HFF-Myc (cell line): ENCODE data around the gene ASTN1.
A peak's percentile ranks its signal among the peaks of the same experiment; 100 is the strongest.

ENCODE experiments used
- DNase-seq: peaks from one replicate; pipeline ENCODE4 v3.0.0-alpha.2; 2011; ENCODE audit warnings: low read depth; ENCODE audit errors: extremely low read depth
- H3K4me3 ChIP-seq: replicated peaks from 2 replicates; pipeline ENCODE4 v1.5.1; 2011; ENCODE audit warnings: low read depth, mild to moderate bottlenecking, control low read depth, low read length
- TF ChIP-seq, protein P1 (sequence below): IDR thresholded peaks from 2 replicates; pipeline ENCODE4 v1.5.1; 2012; ENCODE audit warnings: mild to moderate bottlenecking, low read depth, low read length, control low read depth; ENCODE audit errors: missing control alignments

Gene ASTN1

GRCh38 chr1:177200290-177200689 lies 35.8 kb upstream of the ASTN1 start:
- H3K4me3 ChIP-seq, result no peak overlapping the region
- TF ChIP-seq, protein P1, sequence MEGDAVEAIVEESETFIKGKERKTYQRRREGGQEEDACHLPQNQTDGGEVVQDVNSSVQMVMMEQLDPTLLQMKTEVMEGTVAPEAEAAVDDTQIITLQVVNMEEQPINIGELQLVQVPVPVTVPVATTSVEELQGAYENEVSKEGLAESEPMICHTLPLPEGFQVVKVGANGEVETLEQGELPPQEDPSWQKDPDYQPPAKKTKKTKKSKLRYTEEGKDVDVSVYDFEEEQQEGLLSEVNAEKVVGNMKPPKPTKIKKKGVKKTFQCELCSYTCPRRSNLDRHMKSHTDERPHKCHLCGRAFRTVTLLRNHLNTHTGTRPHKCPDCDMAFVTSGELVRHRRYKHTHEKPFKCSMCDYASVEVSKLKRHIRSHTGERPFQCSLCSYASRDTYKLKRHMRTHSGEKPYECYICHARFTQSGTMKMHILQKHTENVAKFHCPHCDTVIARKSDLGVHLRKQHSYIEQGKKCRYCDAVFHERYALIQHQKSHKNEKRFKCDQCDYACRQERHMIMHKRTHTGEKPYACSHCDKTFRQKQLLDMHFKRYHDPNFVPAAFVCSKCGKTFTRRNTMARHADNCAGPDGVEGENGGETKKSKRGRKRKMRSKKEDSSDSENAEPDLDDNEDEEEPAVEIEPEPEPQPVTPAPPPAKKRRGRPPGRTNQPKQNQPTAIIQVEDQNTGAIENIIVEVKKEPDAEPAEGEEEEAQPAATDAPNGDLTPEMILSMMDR, result no peak
- no peak for DNase-seq

DNA sequence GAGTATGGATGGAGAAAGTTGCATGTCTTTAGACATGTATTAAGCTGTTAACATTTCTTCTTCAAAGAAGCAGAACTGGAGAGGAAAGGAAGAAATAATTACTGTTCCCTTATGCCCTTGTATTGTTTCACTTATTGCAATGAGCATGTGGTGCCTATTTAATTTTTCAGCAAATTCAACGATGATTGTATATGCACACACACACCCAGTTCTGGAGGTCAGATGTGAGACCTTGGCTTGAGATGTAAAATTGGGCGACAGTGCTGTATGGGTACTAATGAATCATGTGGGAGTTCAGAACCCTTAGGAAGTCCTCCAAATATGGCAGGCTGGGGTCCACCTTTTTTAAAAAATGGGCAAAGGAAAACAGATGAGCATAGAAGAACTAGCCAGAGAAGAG lies 33.7 kb upstream of the ASTN1 start:
- no peak for DNase-seq
- no peak overlapping the region for H3K4me3 ChIP-seq
- TF ChIP-seq, protein P1, result no peak

GRCh38 chr1:177190308-177190970 lies 25.9 kb upstream of the ASTN1 start:
- TF ChIP-seq, protein P1, result no peak
- H3K4me3 ChIP-seq, result no peak overlapping the region
- DNase-seq, result no peak

GRCh38 chr1:177186639-177187038 lies 22.1 kb upstream of the ASTN1 start:
- DNase-seq, result no peak
- H3K4me3 ChIP-seq, result no peak overlapping the region
- TF ChIP-seq, protein P1, result no peak

DNA sequence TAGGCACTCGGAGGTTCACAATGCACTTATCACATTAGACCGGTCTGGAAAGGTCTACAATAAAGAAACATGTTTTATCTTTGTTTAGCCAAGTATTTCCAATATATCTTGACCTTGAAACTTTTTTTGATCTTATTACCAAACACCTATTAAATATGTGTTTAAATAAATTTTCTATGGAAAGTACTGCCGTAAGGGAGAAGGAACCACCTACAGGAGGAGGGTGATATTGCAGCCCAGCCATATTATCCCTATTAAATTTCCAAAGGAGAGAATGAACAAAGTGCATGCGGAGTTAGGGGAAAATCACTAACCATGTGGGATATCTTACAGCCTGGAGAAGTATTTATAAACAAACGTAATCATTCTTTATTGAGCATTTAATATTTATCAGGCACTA lies 20.7 kb upstream of the ASTN1 start:
- TF ChIP-seq, protein P1, result peak; percentile 46
- H3K4me3 ChIP-seq, result no peak overlapping the region
- DNase-seq, result no peak

DNA sequence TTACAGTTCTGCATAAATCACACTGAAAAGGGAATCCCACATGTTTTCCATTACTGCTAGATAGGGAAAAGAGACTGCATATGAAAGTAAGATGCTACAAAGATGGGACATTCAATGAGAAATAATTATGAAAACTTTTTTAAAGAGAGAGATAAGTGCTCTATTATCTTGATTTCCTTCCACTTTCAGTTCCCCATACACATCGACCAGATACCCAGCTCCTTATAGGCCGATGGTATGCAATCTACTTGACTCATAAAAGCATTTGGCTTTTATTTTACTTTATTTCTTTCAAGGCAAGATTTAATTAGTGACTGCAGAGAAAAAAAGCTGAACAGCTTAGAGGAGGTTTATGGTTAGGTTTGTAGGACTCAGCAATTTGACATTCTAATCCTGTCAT lies 19.3 kb upstream of the ASTN1 start:
- H3K4me3 ChIP-seq, result no peak overlapping the region
- TF ChIP-seq, protein P1, result no peak
- no peak for DNase-seq
